Endometrial microvascular endothelial cells (primary cell): ENCODE measurements around the gene LUM. TPM values are rescaled to one million over a fixed set of nuclear protein-coding genes. Genes with fewer than 3 reads are reported as not detected.

Source experiments
- in situ Hi-C: cut with HindIII; loops from 2 replicates; pipeline ENCODE4 v1.10.0; 2017; ENCODE audit warnings: low sequenced_read_pairs, low pct_unique_long_range_greater_than_20kb; ENCODE audit errors: inconsistent ontology term
- total RNA-seq: library from RNA; depleted of rRNA; stranded (reverse); fragments of >200 nt; gene quantifications from one replicate; pipeline ENCODE4 v1.2.3, GENCODE V29; 2015; ENCODE audit errors: inconsistent ontology term

LUM gene
- total RNA-seq, 1 donor from 2014 or later, result 1.9 TPM

GRCh38 chr12:91113621-91114020 is 2.3 kb upstream of the LUM start:
- in situ Hi-C loops, result no loop called here

- in situ Hi-C loops, result no loop called here
These were observed 876 bp downstream of the LUM start for GRCh38 chr12:91110311-91110924.

GRCh38 chr12:91109581-91110310 is 1.5 kb downstream of the LUM start:
- in situ Hi-C loops, result no loop called here

- in situ Hi-C loops, result no loop called here
These were observed 2.1 kb downstream of the LUM start for GRCh38 chr12:91109148-91109564.

- in situ Hi-C loops, result no loop called here
These were observed 3.0 kb downstream of the LUM start for GRCh38 chr12:91108196-91108755.

GRCh38 chr12:91106283-91106682 is 5.0 kb downstream of the LUM start:
- in situ Hi-C loops, result no loop called here

GRCh38 chr12:91105807-91106206 is 5.5 kb downstream of the LUM start:
- in situ Hi-C loops, result no loop called here

GRCh38 chr12:91104812-91105466 is 6.4 kb downstream of the LUM start:
- in situ Hi-C loops, result no loop called here

- in situ Hi-C loops, result no loop called here
These were observed 7.7 kb downstream of the LUM start for GRCh38 chr12:91103624-91104023.

- in situ Hi-C loops, result no loop called here
These were observed 8.2 kb downstream of the LUM start for GRCh38 chr12:91103101-91103500.

- in situ Hi-C loops, result no loop called here
These were observed 10.4 kb downstream of the LUM start for GRCh38 chr12:91100906-91101305.

GRCh38 chr12:91099836-91100235 is 11.5 kb downstream of the LUM start:
- in situ Hi-C loops, result no loop called here

GRCh38 chr12:91099341-91099740 is 12.0 kb downstream of the LUM start:
- in situ Hi-C loops, result no loop called here

GRCh38 chr12:91098941-91099340 is 12.4 kb downstream of the LUM start:
- in situ Hi-C loops, result no loop called here

GRCh38 chr12:91098461-91098860 is 12.8 kb downstream of the LUM start:
- in situ Hi-C loops, result no loop called here

GRCh38 chr12:91094957-91095356 is 16.3 kb downstream of the LUM start:
- in situ Hi-C loops, result no loop called here

GRCh38 chr12:91094032-91094662 is 17.1 kb downstream of the LUM start:
- in situ Hi-C loops, result no loop called here

- in situ Hi-C loops, result no loop called here
These were observed 18.0 kb downstream of the LUM start for GRCh38 chr12:91093341-91093740.

- in situ Hi-C loops, result no loop called here
These were observed 19.2 kb downstream of the LUM start for GRCh38 chr12:91091916-91092715.
